Liver (tissue), 3 donors: ENCODE data around the gene KIT.

ENCODE experiments used
- GABPA ChIP-seq, 2 donors: IDR thresholded peaks in 1 of 2; conservative IDR thresholded peaks in 1 of 2; 2 replicates each; pipeline ENCODE4 v1.6.1; 2016; ENCODE audit warnings: antibody characterized with exemption in 2 of 2, mild to moderate bottlenecking in 1 of 2, moderate library complexity in 1 of 2
- MAX ChIP-seq: IDR thresholded peaks from 2 replicates; pipeline ENCODE4 v1.6.1; 2016; ENCODE audit warnings: antibody characterized with exemption
- TAF1 ChIP-seq: conservative IDR thresholded peaks from 2 replicates; pipeline ENCODE4 v1.6.1; 2016; ENCODE audit warnings: antibody characterized with exemption, mild to moderate bottlenecking
- TF ChIP-seq, protein P1 (sequence below): fragments of 150-350 bp; IDR thresholded peaks from 2 replicates; pipeline ENCODE4 v1.5.1; 2017; ENCODE audit warnings: improper control_type of control experiment, low read depth, low read length; ENCODE audit not compliant: missing input control
- donor health status: healthy.
- donor health status: healthy.

DNA sequence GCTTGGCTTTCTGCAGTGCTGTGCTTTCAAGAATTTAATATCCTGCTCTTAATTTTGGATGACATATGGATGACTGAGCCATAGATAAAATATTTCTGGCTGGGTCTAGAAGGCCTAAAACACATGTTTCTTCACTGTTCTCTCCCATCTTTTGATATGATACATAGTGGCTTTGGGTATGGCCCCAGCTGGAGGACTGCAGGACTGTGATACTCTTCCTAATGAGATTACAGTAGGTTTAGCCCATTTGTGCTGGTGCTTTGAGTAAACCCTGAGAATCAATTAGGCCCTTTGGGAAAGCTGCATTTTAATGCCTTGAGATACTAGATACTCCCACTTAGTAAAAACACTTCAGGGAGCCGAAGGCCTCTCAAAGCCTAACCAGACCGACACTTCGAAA, 38.0 kb downstream of the KIT start:
- TF ChIP-seq GABPA (IDR thresholded peaks at IDR 0.05 in 1 of 2, conservative IDR thresholded peaks at IDR 0.05 in 1 of 2) (no peak), MAX (no peak), TAF1 (no peak)
- TF ChIP-seq, protein P1, sequence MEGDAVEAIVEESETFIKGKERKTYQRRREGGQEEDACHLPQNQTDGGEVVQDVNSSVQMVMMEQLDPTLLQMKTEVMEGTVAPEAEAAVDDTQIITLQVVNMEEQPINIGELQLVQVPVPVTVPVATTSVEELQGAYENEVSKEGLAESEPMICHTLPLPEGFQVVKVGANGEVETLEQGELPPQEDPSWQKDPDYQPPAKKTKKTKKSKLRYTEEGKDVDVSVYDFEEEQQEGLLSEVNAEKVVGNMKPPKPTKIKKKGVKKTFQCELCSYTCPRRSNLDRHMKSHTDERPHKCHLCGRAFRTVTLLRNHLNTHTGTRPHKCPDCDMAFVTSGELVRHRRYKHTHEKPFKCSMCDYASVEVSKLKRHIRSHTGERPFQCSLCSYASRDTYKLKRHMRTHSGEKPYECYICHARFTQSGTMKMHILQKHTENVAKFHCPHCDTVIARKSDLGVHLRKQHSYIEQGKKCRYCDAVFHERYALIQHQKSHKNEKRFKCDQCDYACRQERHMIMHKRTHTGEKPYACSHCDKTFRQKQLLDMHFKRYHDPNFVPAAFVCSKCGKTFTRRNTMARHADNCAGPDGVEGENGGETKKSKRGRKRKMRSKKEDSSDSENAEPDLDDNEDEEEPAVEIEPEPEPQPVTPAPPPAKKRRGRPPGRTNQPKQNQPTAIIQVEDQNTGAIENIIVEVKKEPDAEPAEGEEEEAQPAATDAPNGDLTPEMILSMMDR, result no peak
